Measurements from ENCODE around the gene MCTP1. TPM values are rescaled to one million over a fixed set of nuclear protein-coding genes. Genes with fewer than 3 reads are reported as not detected.

MCTP1 gene
- total and polyA plus RNA-seq, 2 of the 8 experiments (the other 6 are each of a cell fraction or from before 2014, with no cell fraction given) = 0.56 to 3.4 TPM

GRCh38 chr5:95194856-95195255, 90.0 kb downstream of the MCTP1 start:
- no peak overlapping the region for H2BK5ac ChIP-seq (ENCODE audit: low read depth, low read length)
- H3K4me2 ChIP-seq (ENCODE audit: insufficient read depth in 1 of 2, low read depth in 2 of 2, low read length in 2 of 2) = no peak overlapping the region
- no peak overlapping the region for H3K4ac ChIP-seq (replicated peaks; ENCODE audit: insufficient read length, low read depth, low read length)
- no peak overlapping the region for H4K5ac ChIP-seq (ENCODE audit: insufficient read length, low read depth, low read length)
- no peaks in the 10 kb centered on the region for H4K20me1 ChIP-seq (replicated peaks in 1 of 2; ENCODE audit: control insufficient read depth in 1 of 2, insufficient read depth in 2 of 2, low read length in 2 of 2)
- no peak overlapping the region for H3K9ac ChIP-seq (replicated peaks in 1 of 4; ENCODE audit: extremely low read depth in 1 of 4, low read depth in 3 of 4, low read length in 3 of 4)
- no peak overlapping the region for H3K27ac ChIP-seq (ENCODE audit: low read depth, low read length)
- H4K8ac ChIP-seq (ENCODE audit: extremely low read depth, insufficient read depth, low read length) = no peak overlapping the region
- no peaks in the 10 kb centered on the region for H3K27me3 ChIP-seq (replicated peaks in 1 of 4; ENCODE audit: control insufficient read depth in 3 of 4, extremely low read depth in 1 of 4, insufficient read depth in 3 of 4, low read length in 3 of 4)
- FAIRE-seq = no peak
- no peak overlapping the region for H3K18ac ChIP-seq (ENCODE audit: extremely low read depth, low read length)
- no peak overlapping the region for H3K56ac ChIP-seq (replicated peaks; ENCODE audit: insufficient read length, low read depth, low read length)
- no peaks in the 10 kb centered on the region for H3K23me2 ChIP-seq (ENCODE audit: low read depth, low read length)
- no peak overlapping the region for H2BK15ac ChIP-seq (ENCODE audit: low read length)
- no peak overlapping the region for H2AK5ac ChIP-seq (ENCODE audit: low read depth, low read length)
- no peak for DNase-seq (ENCODE audit: low read depth in 1 of 2, low spot score in 2 of 2)
- no peak overlapping the region for H3K14ac ChIP-seq (ENCODE audit: insufficient read length)
- no peak overlapping the region for H4K91ac ChIP-seq (replicated peaks; ENCODE audit: insufficient read length, low read length)
- no peaks in the 10 kb centered on the region for H3K79me1 ChIP-seq (ENCODE audit: low read depth, low read length)
- no peaks in the 10 kb centered on the region for H3K36me3 ChIP-seq (ENCODE audit: control insufficient read depth in 2 of 4, insufficient read depth in 4 of 4, low read length in 3 of 4)
- peaks cover 0 to 5% (median 0%) of the 10 kb centered on the region in 4 experiments; a peak in 1 of 7 replicates for H3K4me1 ChIP-seq (replicated peaks in 1 of 4; ENCODE audit: control insufficient read depth in 3 of 4, insufficient read depth in 4 of 4, low read length in 3 of 4)
- ChIA-PET CTCF (ENCODE audit: partially characterized antibody) (interaction anchor here (0.8 to 1.0 kb wide), 2 partner anchors 70 to 226 kb away, joined by 3 read pairs; no protein-coding TSS in a partner anchor), POLR2A (ENCODE audit: partially characterized antibody) (no interaction called here)
- no peak overlapping the region for H2BK12ac ChIP-seq (ENCODE audit: low read depth, low read length)
- H3K4me3 ChIP-seq (ENCODE audit: extremely low read depth in 1 of 4, insufficient read depth in 2 of 4, low read depth in 3 of 4, low read length in 4 of 4) = no peak overlapping the region
- H3K79me2 ChIP-seq (ENCODE audit: control insufficient read depth in 1 of 2, insufficient read depth in 2 of 2, low read length in 2 of 2) = no peaks in the 10 kb centered on the region
- no peaks in the 10 kb centered on the region for H3K9me3 ChIP-seq (ENCODE audit: insufficient read depth in 2 of 2, low read depth in 1 of 2, low read length in 1 of 2)
- H2AFZ ChIP-seq (ENCODE audit: low read length) = no peak overlapping the region
- 97% methylated on average over 4 of the region's 4 CpGs; no CpG with 5 or more reads in 1 of the 2 experiments for WGBS, 2 experiments (ENCODE audit: extremely low coverage in 1 of 2, insufficient coverage in 1 of 2, insufficient read length in 1 of 2, insufficient replicate concordance in 2 of 2, low coverage in 1 of 2, low lambda C conversion rate in 2 of 2, missing lambda C conversion rate in 1 of 2)
- H3K23ac ChIP-seq (ENCODE audit: insufficient read length) = no peak overlapping the region
- no peak overlapping the region for H2BK120ac ChIP-seq (replicated peaks; ENCODE audit: low read depth, low read length)
- no peak overlapping the region for H2BK20ac ChIP-seq (ENCODE audit: low read length)
- TF ChIP-seq SIN3A (conservative IDR thresholded peaks at IDR 0.05 in 1 of 2, IDR thresholded peaks at IDR 0.05 in 1 of 2; ENCODE audit: low read depth in 1 of 2, low read length in 2 of 2) (no peak), YY1 (IDR thresholded peaks at IDR 0.05; ENCODE audit: low read depth, low read length) (no peak), HDAC2 (IDR thresholded peaks at IDR 0.05; ENCODE audit: borderline replicate concordance in 1 of 2, low read depth in 2 of 2, low read length in 2 of 2) (no peak), ATF2 (IDR thresholded peaks at IDR 0.05; ENCODE audit: low read length) (no peak), NANOG (IDR thresholded peaks at IDR 0.05; ENCODE audit: insufficient read depth, low read depth, low read length, poor library complexity, severe bottlenecking) (no peak), RNF2 (IDR thresholded peaks at IDR 0.05; ENCODE audit: borderline replicate concordance, low read depth, low read length, missing control alignments, poor library complexity, severe bottlenecking) (no peak), SP1 (IDR thresholded peaks at IDR 0.05; ENCODE audit: low read depth, low read length) (no peak)
- TF ChIP-seq, protein P1, sequence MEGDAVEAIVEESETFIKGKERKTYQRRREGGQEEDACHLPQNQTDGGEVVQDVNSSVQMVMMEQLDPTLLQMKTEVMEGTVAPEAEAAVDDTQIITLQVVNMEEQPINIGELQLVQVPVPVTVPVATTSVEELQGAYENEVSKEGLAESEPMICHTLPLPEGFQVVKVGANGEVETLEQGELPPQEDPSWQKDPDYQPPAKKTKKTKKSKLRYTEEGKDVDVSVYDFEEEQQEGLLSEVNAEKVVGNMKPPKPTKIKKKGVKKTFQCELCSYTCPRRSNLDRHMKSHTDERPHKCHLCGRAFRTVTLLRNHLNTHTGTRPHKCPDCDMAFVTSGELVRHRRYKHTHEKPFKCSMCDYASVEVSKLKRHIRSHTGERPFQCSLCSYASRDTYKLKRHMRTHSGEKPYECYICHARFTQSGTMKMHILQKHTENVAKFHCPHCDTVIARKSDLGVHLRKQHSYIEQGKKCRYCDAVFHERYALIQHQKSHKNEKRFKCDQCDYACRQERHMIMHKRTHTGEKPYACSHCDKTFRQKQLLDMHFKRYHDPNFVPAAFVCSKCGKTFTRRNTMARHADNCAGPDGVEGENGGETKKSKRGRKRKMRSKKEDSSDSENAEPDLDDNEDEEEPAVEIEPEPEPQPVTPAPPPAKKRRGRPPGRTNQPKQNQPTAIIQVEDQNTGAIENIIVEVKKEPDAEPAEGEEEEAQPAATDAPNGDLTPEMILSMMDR (IDR thresholded peaks at IDR 0.05; ENCODE audit: control extremely low read depth in 1 of 3, insufficient read depth in 1 of 3, low read depth in 1 of 3, low read length in 3 of 3) = no peak

All from H1 (cell line).